ENCODE results near the gene UNC13A.

DNA sequence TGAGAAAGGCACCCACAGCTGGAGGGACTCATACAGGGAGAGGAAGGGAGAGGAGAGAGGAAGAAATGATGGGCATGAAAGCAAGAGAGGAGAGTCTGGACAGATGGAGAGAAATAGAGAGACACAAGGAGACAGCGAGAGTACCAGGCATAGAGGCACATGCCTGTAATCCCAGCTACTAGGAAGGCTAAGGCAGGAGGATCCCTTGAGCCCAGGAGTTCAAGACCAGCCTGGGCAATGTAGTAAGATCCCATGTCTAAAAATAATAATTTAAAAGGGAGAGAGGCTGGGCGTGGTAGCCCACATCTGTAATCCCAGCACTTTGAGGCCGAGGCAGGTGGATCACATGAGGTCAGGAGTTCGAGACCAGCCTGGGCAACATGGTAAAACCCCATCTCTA is 9.3 kb downstream of the UNC13A start:
- TF ChIP-seq EZH2 (IDR thresholded peaks at IDR 0.05; ENCODE audit: borderline replicate concordance, low read depth, low read length, severe bottlenecking), result no peak
- TF ChIP-seq, protein P1, sequence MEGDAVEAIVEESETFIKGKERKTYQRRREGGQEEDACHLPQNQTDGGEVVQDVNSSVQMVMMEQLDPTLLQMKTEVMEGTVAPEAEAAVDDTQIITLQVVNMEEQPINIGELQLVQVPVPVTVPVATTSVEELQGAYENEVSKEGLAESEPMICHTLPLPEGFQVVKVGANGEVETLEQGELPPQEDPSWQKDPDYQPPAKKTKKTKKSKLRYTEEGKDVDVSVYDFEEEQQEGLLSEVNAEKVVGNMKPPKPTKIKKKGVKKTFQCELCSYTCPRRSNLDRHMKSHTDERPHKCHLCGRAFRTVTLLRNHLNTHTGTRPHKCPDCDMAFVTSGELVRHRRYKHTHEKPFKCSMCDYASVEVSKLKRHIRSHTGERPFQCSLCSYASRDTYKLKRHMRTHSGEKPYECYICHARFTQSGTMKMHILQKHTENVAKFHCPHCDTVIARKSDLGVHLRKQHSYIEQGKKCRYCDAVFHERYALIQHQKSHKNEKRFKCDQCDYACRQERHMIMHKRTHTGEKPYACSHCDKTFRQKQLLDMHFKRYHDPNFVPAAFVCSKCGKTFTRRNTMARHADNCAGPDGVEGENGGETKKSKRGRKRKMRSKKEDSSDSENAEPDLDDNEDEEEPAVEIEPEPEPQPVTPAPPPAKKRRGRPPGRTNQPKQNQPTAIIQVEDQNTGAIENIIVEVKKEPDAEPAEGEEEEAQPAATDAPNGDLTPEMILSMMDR (IDR thresholded peaks at IDR 0.05; ENCODE audit: borderline replicate concordance, extremely low read depth, low read length, poor library complexity, severe bottlenecking), result no peak
